Head of caudate nucleus (tissue), 42 donors: ENCODE results near the gene OR10D3.
"Not testable (repeated sequence)": the region's sequence is repeated elsewhere in the genome, so short reads cannot be mapped to it uniquely, and the experiment has no call there.

Experiments used
- DNase-seq, 42 donors: peaks; one replicate each; pipeline versions ENCODE4 v3.0.0 to v3.0.0-alpha.2; 2020 to 2021; ENCODE audit warnings: mixed read lengths in 7 of 42
- intact Hi-C: fragments of 100-400 bp; cut with DNase I; formaldehyde crosslinking; loops from one replicate; pipeline ENCODE4 v1.15.0; 2022

OR10D3 gene

DNA sequence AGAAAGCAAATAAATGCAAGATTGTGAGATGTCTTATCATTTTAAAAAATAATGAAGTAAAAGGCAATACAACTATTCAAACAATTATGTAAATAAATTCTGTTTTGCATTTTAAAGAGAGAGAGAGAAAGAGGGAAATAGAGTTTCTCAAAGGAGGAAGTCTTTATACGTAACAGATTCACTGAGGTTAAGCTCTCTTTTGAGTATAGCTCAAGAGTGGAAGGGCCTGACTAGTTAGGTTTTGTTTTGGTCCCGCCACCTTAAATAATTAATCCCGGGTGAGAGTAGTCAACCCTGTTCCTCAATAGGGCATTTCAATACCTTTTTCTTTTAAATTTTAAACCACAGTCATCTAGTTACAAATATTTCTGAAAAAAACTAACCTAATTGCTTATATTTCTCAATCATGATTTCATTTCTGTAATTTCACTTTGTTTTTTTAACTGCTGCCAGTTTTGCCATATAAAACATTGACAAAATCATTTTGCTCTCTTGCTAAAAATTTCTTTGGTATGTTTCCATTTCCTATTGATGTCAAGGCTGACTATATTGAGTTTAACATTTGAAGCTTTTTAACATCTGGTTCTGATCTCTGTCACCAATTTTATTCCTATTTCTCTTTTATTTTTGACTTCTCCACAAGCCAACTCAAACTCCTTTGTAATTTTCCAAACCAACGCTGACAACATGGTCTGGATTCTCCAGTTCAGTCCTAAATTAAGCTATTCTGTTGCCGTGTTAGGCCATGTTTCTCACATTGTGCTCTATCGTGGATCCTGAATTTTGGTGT, 10.3 kb downstream of the OR10D3 start:
- no peak for DNase-seq
- intact Hi-C loops: no loop called here

DNA sequence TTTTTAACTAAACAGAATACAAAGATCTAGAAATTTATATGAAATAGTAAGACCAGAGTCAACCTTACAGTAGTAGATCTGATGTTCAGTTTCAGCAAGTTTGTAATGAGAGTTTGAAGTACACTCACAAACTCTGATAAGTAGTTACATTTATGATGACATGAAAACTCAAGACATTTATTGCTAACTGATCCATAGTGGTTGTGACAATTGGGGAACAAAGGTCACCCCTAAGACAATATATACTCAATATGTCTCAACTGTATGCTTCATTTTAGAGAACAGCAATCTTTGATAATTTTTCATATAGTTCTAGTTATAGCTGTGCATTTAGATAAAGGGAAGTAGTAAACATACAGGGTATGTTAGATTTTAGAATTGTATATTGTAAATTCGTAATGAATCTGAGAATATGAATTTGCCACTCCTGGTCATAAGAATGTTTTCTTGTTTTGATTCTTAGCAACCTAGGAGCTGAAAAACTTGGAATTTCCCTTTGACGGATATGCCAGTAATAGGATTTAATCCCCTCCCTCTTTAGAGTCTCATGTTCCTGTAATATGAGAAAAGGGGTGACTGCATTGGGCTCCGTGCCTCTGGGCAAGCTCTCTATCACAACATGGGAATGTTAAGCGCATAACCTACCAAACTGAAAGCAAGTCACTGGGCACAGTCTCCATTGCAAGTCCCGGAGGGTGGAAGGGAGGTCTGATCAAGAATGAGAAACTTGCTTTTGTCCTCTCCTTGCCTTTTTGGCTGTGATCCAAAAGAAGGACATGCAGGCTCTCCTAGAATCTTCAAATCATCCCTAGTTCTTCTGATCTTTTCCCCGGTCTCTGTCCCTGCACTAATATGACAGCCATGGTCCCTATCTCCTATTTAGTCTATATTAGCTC, 11.4 kb downstream of the OR10D3 start:
- intact Hi-C loops: no loop called here
- no peak for DNase-seq

DNA sequence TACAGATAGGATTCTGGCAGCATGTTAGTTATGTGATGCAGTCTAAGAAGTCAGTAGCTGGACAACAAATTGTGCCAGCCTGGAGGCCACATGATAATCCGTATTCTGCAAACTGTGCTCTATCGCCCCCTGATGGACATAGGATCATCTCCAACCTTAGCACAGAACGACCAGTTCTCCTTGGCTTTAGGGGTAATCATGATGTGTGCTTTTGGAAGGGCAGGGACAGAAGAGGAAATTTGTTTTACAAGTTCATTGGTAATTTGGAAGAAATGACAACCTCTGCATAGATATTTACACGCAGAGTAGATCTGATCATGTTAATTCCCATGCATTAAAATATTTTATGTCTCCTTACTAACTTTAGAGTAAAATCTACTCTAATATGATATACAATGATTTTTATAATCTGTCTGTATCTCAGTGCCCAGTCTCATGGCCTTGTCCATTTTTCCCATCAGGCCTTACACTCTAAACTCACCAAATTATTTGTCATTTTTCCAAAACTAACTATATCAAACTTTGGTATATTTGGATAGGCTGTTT, 12.1 kb downstream of the OR10D3 start:
- peak in 3 of 42 donors; percentile 2 to 37 (median 5) for DNase-seq

DNA sequence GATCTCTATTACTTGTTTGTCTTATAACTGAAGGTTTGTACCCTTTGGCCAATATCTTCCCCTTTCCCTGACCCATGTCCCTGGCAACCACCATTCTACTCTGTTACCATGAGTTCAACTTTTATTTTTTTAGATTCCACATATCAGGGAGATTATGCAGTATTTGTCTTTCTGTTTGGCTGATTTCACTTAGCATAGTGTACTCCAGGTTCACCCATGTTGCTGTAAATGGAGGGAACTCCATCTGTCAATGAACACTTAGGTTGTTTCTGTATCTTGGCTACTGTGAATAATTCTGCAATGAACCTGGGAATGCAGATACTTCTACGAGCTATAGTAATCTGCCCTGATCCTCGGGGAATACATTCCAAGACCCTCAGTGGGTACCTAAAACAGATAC, 14.9 kb downstream of the OR10D3 start:
- DNase-seq: no peak
- intact Hi-C loops: no loop called here

More for the DNA sequence above, 12.1 kb downstream of the OR10D3 start:
- intact Hi-C loops: no loop called here

DNA sequence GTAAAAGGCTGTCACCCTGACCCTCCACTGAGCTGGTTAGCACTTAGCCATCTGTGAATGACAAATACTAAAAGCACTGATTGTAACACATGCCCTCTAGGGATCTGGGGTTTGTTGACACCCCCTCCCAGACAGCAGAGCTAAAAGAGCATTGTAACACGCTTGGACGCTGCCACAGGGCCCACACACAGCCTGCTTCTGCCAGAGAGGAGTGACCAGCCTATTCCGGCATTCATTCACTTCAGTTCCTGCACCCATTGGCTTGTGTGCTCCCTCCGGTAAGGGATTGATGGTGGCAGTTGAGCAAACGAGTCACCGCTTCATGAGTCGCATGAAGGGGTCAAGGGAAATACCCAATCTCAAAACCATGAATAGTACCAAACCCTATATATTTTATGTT, 15.8 kb downstream of the OR10D3 start:
- no peak for DNase-seq
- intact Hi-C loops: no loop called here

DNA sequence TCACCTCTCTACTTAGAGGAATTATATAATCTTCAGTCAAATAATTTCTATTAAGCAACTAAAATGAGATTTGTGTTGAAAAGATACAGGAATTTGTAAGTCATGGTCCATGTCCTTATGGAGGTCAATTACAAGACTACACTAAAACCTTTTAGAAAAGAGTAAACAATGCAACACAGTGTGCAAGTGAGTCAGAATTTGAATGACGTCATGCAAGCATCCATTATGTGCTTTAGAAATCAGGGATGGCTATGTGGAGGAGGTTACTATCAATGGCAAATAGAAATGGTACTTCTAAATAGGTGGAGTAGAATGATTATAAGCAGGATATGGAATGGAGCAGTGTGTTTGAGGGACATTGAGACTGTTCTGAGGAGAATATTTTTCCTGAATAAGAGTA, 16.6 kb downstream of the OR10D3 start:
- intact Hi-C loops: no loop called here
- DNase-seq: no peak

DNA sequence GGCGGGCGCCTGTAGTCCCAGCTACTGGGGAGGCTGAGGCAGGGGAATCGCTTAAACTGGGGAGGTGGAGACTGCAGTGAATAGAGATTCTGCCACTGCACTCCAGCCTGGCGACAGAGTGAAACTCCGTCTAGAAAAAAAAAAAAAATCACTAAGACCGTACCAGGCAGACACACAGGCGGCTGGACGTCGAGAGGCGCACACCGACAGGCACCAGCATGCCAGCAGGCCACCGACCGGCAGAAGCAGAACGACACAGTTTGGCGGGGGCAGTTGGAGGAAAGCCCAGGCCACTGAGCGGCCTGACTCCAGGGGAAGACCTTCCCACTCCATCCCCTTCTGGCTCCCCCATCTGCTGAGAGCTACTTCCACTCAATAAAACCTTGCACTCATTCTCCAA, 17.5 kb downstream of the OR10D3 start:
- no peak for DNase-seq
- intact Hi-C loops: no loop called here

DNA sequence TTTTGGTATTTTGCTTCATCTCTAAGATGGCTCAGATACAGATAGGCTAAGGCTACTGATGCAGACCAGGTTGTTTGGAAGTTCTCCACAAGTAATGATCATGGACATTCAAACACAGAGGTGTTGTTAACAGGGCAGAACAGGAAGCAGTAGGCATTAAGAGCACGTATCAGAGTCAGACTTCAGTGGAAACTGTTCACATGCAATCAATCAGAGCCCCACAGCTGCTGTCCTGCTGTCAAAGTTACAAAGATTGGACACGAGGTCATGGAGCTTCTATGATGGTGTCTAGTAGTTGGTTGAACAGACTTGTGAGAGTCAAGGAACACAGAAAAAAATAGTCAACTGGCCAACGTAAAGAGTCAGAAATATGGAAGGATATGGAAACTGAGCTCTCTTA, 19.8 kb downstream of the OR10D3 start:
- DNase-seq: no peak
- intact Hi-C loops: no loop called here

DNA sequence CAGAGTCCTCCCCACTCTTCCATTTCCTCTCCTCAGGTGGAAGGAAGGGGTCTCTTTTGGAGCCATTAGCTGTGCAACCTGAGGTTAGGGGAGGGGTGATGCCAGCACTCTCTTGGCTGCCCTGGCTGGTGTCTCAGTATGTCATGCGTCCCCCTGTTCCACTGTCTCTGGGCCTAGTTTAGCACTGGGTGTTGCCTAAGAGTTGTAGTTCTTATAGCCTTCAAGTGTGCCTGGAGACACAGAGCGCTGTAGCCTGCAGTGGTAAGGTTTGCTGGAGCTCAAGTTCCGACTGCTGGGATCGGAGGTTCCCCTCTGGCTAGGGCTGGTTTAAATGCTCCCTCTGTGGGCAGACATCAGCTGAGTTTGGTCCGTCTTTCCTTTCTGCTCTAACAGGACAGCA, 20.9 kb downstream of the OR10D3 start:
- intact Hi-C loops: no loop called here
- DNase-seq: no peak

DNA sequence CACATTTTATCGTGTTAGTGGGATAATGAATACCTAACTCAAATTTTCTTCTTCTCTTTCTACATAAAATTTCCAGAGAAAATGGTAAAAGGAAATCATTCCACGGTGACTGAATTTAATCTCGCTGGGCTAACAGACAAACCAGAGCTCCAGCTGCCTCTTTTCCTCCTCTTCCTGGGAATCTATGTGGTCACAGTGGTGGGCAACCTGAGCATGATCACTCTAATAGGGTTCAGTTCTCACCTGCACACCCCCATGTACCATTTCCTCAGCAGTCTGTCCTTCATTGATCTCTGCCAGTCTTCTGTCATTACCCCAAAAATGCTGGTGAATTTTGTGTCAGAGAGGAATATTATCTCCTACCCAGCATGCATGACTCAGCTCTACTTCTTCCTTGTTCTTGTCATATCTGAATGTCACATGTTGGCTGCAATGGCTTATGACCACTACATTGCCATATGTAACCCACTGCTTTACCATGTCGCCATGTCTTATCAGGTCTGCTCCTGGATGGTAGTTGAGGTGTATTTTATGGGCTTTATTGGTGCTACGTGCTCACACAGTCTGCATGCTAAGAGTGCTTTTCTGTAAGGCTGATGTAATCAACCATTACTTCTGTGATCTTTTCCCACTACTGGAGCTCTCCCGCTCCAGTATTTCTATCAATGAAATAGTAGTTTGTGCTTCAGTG, 24.1 kb downstream of the OR10D3 start:
- intact Hi-C loops: no loop called here
- no peak for DNase-seq

DNA sequence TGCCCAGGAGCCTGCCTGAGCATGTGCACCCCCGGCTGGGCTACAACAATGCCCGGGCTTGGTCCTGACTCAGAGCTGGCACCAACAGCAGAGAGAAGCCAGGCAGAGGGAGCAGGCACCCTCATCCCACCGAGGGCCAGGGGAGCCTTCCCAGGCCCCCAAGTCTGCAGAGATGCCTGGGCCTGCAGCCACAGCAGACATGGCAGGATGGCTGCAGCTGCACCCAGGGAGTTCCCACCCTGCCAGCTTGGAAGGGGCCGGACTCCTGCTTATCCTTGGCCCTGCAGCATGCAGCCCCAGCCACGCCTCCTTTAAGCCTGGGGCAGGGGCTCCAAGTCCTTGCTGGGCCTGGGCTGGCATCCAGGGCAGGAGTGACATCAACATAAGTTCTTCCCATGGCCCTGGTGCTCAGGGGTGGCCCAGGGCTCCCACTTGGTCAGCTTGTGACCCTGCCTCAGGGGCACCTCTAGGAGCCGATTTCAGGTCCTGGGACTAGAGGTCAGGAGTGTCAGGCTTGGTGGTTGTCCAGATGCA, 26.7 kb downstream of the OR10D3 start:
- DNase-seq: no peak
- intact Hi-C loops: no loop called here

DNA sequence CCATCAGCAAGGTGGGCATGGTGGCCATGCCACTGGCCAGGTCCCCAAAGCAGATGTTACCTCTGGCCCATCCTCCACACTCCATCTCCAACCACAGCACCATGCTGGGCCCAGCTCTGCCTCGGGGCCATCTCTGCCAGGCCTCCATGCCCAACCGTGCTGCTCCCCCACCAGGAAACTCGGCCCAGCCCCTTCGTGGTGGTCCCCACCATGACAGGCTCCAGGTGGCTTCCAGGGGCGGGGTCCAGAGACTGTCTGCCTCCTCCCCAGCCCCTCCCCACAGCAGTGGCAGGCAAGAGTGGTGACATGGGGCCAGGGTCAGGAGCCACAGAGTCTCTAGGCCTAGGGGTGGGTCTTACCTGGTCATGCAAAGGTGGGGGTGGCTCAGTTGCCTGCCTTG, 27.3 kb downstream of the OR10D3 start:
- no peak for DNase-seq
- intact Hi-C loops: no loop called here

DNA sequence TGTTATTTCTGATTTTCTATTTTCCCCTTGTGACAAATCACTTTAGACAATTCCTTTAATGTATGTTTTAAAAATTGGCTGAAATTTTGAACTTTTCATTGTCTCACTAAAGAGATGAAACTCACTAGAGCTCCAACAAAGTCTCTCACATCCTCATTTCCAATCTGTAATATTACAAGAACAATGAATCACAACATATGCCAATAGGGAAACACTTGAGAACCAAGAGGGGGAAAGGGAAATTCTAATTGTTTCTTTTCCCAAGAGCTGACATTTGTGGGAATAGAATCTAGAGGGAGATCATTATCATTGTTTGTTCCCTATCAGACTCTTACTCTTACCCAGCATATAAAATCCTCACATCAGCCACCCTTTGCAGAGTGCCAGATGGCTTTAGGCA, 28.2 kb downstream of the OR10D3 start:
- intact Hi-C loops: no loop called here

DNA sequence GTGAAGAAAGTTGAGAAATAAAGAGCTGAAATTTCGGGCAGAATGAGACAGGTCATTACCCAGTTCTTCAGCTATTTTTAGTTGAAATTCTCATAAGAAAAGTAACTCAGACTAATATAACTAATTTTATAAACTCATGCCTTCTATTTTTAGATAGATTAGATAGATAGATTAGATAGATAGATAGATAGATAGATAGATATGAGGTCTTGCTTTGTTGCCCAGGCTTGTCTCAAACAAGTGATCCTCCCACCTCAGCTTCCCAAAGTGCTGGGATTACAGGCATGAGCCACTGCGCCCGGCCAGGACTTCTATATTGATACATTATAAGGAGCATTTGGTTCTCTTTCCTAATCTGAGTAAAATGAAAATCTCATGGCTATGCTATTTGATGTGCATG, 30.9 kb downstream of the OR10D3 start:
- intact Hi-C loops: no loop called here
- no peak for DNase-seq

More for the DNA sequence above, 28.2 kb downstream of the OR10D3 start:
- no peak for DNase-seq

DNA sequence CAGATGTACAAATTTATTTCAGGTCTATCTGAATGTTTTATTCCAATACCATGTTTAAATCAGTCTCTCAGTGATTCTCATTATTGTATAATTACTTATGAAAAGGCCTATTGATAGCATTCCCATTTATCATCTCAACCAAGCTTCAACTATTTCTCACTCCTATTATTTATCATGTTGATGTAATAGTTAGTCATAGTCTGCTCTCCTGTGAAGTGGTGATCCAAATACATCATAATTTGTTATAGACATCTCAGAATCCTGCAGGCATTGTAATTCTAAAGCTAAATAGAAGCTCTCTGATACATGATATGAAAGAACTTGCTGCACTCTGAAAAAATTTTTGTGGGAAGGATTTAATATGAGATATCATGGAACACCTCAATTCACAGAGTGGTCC, 36.0 kb downstream of the OR10D3 start:
- intact Hi-C loops: no loop called here
- no peak for DNase-seq

DNA sequence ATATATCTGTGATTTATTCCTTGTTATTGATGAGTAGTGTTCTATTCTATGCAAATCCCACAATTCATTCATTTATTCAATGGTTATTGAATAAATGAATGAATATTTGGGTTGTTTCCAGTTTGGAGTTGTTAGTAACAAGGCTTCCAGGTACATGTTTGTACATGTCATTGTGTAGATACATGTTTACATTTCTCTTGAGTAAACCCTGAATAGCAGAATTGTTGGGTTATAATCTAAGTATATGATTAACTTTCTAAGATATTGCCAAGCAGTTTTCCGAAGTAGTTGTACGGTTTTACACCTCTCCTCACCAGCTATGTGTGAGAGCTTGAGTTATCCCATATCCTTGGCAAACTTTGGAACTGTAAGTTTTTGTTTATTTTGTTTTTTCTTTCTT, 39.3 kb downstream of the OR10D3 start:
- intact Hi-C loops: no loop called here
- no peak for DNase-seq

DNA sequence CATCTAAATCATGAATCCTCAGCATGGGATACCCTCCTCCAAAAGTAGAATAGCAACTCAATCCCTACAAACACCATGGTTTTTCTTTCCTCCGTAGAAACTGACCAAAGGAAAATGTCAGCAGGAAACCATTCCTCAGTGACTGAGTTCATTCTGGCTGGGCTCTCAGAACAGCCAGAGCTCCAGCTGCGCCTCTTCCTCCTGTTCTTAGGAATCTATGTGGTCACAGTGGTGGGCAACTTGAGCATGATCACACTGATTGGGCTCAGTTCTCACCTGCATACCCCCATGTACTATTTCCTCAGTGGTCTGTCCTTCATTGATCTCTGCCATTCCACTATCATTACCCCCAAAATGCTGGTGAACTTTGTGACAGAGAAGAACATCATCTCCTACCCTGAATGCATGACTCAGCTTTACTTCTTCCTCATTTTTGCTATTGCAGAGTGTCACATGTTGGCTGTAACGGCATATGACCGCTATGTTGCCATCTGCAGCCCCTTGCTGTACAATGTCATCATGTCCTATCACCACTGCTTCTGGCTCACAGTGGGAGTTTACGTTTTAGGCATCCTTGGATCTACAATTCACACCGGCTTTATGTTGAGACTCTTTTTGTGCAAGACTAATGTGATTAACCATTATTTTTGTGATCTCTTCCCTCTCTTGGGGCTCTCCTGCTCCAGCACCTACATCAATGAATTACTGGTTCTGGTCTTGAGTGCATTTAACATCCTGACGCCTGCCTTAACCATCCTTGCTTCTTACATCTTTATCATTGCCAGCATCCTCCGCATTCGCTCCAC, 41.7 kb downstream of the OR10D3 start:
- DNase-seq, intact Hi-C loops: not testable (repeated sequence)

DNA sequence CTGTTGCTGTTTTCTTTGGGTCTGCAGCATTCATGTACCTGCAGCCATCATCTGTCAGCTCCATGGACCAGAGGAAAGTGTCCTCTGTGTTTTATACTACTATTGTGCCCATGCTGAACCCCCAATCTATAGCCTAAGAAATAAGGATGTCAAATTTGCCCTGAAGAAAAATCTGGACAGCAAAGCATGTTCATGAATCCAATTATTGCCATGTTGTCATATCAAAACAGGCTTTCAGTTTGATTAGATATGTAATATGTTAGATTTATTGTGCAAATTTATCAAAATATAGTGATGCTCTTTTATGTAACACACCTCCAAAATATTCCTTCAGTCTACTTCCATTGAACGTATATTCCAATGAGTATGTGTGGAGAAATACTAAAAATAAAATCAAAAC, 42.3 kb downstream of the OR10D3 start:
- no peak for DNase-seq
- intact Hi-C loops: no loop called here

DNA sequence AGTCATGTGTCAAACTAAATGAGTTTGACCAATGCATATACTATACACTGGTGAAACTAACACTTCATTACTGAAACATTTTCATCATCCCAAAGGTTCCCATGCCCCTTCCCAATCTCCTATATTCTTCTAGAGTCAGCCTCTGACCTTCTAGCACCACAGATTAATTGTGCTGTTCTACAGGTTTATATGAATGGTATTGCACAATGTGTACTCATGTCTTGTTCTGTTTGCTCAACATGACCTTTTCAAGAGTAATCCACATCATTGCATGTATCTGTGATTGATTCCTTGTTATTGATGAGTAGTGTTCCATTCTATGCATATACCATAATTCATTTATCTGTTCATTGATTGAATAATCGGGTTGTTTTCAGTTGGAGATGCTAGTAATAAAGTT, 50.2 kb downstream of the OR10D3 start:
- DNase-seq: no peak
- intact Hi-C loops: no loop called here
